Liver (tissue), 3 donors: Measurements from ENCODE around the gene RBM34.

Experiments used
- ATF3 ChIP-seq: IDR thresholded peaks from 2 replicates; pipeline ENCODE4 v1.6.1; 2016; ENCODE audit warnings: antibody characterized with exemption
- EGR1 ChIP-seq, 2 donors: IDR thresholded peaks; 2 replicates each; pipeline ENCODE4 v1.6.1; 2016 to 2018; ENCODE audit warnings: antibody characterized with exemption in 2 of 2, low read depth in 2 of 2
- GABPA ChIP-seq, 2 donors: IDR thresholded peaks in 1 of 2; conservative IDR thresholded peaks in 1 of 2; 2 replicates each; pipeline ENCODE4 v1.6.1; 2016; ENCODE audit warnings: antibody characterized with exemption in 2 of 2, mild to moderate bottlenecking in 1 of 2, moderate library complexity in 1 of 2
- MAX ChIP-seq: IDR thresholded peaks from 2 replicates; pipeline ENCODE4 v1.6.1; 2016; ENCODE audit warnings: antibody characterized with exemption
- RAD21 ChIP-seq, 2 donors: IDR thresholded peaks; 2 replicates each; pipeline ENCODE4 v1.6.1; 2016; ENCODE audit warnings: antibody characterized with exemption in 2 of 2, mild to moderate bottlenecking in 2 of 2
- REST ChIP-seq: IDR thresholded peaks from 2 replicates; pipeline ENCODE4 v1.6.1; 2016; ENCODE audit warnings: antibody characterized with exemption, mild to moderate bottlenecking
- RXRA ChIP-seq, 2 donors: IDR thresholded peaks; 2 replicates each; pipeline ENCODE4 v1.6.1; 2017 to 2018; ENCODE audit warnings: antibody characterized with exemption in 2 of 2, mild to moderate bottlenecking in 1 of 2
- SP1 ChIP-seq: IDR thresholded peaks from 2 replicates; pipeline ENCODE4 v1.6.1; 2018; ENCODE audit warnings: antibody characterized with exemption, mild to moderate bottlenecking
- TAF1 ChIP-seq: conservative IDR thresholded peaks from 2 replicates; pipeline ENCODE4 v1.6.1; 2016; ENCODE audit warnings: antibody characterized with exemption, mild to moderate bottlenecking
- YY1 ChIP-seq: IDR thresholded peaks from 2 replicates; pipeline ENCODE4 v1.6.1; 2016; ENCODE audit warnings: antibody characterized with exemption, mild to moderate bottlenecking
- ZBTB33 ChIP-seq: IDR thresholded peaks from 2 replicates; pipeline ENCODE4 v1.6.1; 2016; ENCODE audit warnings: antibody characterized with exemption
- TF ChIP-seq, protein P1 (sequence below): fragments of 150-350 bp; IDR thresholded peaks from 2 replicates; pipeline ENCODE4 v1.5.1; 2017; ENCODE audit warnings: improper control_type of control experiment, low read depth, low read length; ENCODE audit not compliant: missing input control
- donor health status: healthy.
- donor health status: healthy.

DNA sequence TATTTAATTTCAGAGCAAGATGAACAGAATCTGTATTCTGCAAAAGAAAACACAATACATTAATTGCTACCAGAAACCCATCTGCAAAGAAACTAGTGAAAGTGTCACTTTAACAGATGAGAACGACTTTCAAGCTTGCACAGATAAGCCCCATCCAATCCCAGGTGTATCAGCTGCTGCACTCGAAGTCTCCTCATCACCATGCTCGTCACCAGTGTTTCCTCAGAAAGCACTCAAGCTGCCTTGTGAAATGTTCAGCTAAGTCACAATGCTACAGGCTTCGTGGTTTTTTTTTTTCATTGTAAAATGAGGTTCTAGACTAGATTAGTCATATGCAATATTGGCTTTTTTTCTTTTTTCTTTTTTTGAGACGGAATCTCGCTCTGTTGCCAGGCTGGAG is 29.1 kb downstream of the RBM34 start:
- TF ChIP-seq, protein P1, sequence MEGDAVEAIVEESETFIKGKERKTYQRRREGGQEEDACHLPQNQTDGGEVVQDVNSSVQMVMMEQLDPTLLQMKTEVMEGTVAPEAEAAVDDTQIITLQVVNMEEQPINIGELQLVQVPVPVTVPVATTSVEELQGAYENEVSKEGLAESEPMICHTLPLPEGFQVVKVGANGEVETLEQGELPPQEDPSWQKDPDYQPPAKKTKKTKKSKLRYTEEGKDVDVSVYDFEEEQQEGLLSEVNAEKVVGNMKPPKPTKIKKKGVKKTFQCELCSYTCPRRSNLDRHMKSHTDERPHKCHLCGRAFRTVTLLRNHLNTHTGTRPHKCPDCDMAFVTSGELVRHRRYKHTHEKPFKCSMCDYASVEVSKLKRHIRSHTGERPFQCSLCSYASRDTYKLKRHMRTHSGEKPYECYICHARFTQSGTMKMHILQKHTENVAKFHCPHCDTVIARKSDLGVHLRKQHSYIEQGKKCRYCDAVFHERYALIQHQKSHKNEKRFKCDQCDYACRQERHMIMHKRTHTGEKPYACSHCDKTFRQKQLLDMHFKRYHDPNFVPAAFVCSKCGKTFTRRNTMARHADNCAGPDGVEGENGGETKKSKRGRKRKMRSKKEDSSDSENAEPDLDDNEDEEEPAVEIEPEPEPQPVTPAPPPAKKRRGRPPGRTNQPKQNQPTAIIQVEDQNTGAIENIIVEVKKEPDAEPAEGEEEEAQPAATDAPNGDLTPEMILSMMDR: no peak
- TF ChIP-seq MAX (no peak), REST (no peak), TAF1 (no peak), SP1 (no peak), ATF3 (no peak), RAD21 (IDR thresholded peaks at IDR 0.05) (no peak), RXRA (IDR thresholded peaks at IDR 0.05) (no peak), ZBTB33 (no peak), YY1 (no peak), EGR1 (IDR thresholded peaks at IDR 0.05; ENCODE audit: low read depth in 2 of 2) (no peak), GABPA (IDR thresholded peaks at IDR 0.05 in 1 of 2, conservative IDR thresholded peaks at IDR 0.05 in 1 of 2) (no peak)
